Measurements from ENCODE around the gene XRRA1.
"Not testable (repeated sequence)": the region's sequence is repeated elsewhere in the genome, so short reads cannot be mapped to it uniquely, and the experiment has no call there.

The XRRA1 gene

GRCh38 chr11:74905326-74905725 is 43.6 kb downstream of the XRRA1 start:
- ATAC-seq (ENCODE audit: low read depth) = no peak
- Mint-ChIP-seq H3K36me3 (peaks cover 53% of the 10 kb centered on the region), H3K9me3 (peaks cover 9% of the 10 kb centered on the region), H3K27ac (no peak overlapping the region), H3K4me1 (peaks cover 8% of the 10 kb centered on the region), H3K4me3 (no peak overlapping the region), H3K27me3 (no peaks in the 10 kb centered on the region)
- no peak for DNase-seq (ENCODE audit: low spot score in 2 of 2)

- Mint-ChIP-seq H3K4me3 (no peak overlapping the region), H3K36me3 (peaks cover 59% of the 10 kb centered on the region), H3K9me3 (peaks cover 20% of the 10 kb centered on the region), H3K4me1 (peaks cover 3% of the 10 kb centered on the region), H3K27me3 (no peaks in the 10 kb centered on the region), H3K27ac (no peak overlapping the region)
- ATAC-seq (ENCODE audit: low read depth) (no peak), DNase-seq (ENCODE audit: low spot score in 2 of 2) (no peak)
These were observed 46.5 kb downstream of the XRRA1 start for GRCh38 chr11:74902342-74902741.

DNA sequence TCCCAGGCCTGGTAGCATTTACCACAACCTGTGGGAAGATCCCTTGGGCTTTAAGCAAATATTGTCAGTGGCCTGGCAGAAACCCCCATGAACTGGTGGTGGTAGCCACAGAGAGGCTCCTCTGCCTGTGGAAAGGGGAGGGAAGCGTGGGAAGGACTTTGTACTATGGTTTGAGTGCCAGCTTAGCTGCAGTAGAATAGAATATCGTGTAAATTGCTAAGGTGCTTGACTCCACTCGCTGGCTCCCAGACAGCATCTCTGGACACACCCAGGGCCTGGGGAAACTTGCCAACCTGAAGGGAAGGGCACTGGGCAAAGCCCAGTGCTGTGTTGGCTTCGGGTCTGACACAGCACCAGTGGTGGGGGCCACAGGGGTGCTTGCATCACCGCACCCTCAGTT is 52.6 kb downstream of the XRRA1 start:
- peaks cover 20% of the 10 kb centered on the region for H3K9me3 Mint-ChIP-seq
- peaks cover 12% of the 10 kb centered on the region for H3K4me1 Mint-ChIP-seq
- no peak for DNase-seq (ENCODE audit: low spot score in 2 of 2)
- H3K36me3 Mint-ChIP-seq = peaks cover 58% of the 10 kb centered on the region
- no peak overlapping the region for H3K27ac Mint-ChIP-seq
- ATAC-seq (ENCODE audit: low read depth) = no peak
- H3K27me3 Mint-ChIP-seq = no peaks in the 10 kb centered on the region
- H3K4me3 Mint-ChIP-seq = no peak overlapping the region

- no peaks in the 10 kb centered on the region for H3K27me3 Mint-ChIP-seq
- ATAC-seq (ENCODE audit: low read depth) (no peak), DNase-seq (ENCODE audit: low spot score in 2 of 2) (no peak)
- no peak overlapping the region for H3K27ac Mint-ChIP-seq
- H3K9me3 Mint-ChIP-seq = peaks cover 20% of the 10 kb centered on the region
- H3K36me3 Mint-ChIP-seq = peaks cover 52% of the 10 kb centered on the region
- H3K4me1 Mint-ChIP-seq = peaks cover 13% of the 10 kb centered on the region
- no peak overlapping the region for H3K4me3 Mint-ChIP-seq
These were observed 53.4 kb downstream of the XRRA1 start for GRCh38 chr11:74895340-74896116.

- not testable (repeated sequence) for H3K27ac Mint-ChIP-seq; H3K4me3 Mint-ChIP-seq; H3K27me3 Mint-ChIP-seq; DNase-seq (ENCODE audit: low spot score in 2 of 2); ATAC-seq (ENCODE audit: low read depth)
- H3K36me3 Mint-ChIP-seq = peaks cover 58% of the 10 kb centered on the region
- peaks cover 16% of the 10 kb centered on the region for H3K4me1 Mint-ChIP-seq
- H3K9me3 Mint-ChIP-seq = peaks cover 19% of the 10 kb centered on the region
These were observed 55.9 kb downstream of the XRRA1 start for GRCh38 chr11:74893015-74893414.

DNA sequence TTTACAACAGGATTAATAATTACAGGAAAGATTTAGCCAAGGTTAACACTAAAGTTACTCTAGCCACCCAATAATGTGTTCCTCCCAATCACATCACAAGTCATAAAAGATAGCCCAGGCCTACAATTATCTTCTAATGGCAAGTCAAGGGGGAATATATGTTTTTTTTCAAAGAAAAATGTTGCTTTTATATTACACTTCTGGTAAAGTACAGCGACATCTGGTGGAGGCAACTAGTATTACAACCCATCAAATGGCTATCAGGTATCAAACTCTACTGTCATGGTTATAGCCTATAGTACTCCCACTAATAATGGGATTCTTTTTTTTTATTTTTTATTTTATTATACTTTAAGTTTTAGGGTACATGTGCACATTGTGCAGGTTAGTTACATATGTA is 71.8 kb downstream of the XRRA1 start:
- DNase-seq (ENCODE audit: low spot score in 2 of 2) (no peak), ATAC-seq (ENCODE audit: low read depth) (no peak)
- Mint-ChIP-seq H3K27me3 (no peaks in the 10 kb centered on the region), H3K4me1 (no peaks in the 10 kb centered on the region), H3K27ac (no peak overlapping the region), H3K9me3 (peaks cover 1% of the 10 kb centered on the region), H3K4me3 (no peak overlapping the region), H3K36me3 (peaks cover 42% of the 10 kb centered on the region)

DNA sequence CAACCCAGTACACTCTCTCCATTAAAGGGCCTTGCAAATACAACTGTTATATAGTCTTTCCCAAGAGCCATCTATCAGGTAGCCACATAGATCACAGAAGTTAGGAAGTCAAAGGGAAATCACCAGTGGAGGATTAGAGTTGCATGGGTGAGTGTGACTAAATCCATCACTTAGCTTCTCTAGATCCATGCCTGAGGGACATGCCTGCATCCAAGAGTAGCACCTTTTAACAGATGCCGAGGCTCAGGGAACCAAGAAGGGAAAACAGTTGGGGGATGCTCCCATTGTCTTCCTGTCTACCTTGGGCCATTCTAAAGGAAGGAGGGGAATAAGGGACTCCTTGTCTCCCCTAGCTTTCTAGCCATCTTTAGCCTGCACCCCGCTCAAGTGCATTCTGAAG is 77.9 kb downstream of the XRRA1 start:
- DNase-seq (ENCODE audit: low spot score in 2 of 2) (no peak), ATAC-seq (ENCODE audit: low read depth) (no peak)
- no peak overlapping the region for H3K27ac Mint-ChIP-seq
- peaks cover 78% of the 10 kb centered on the region for H3K36me3 Mint-ChIP-seq
- H3K4me3 Mint-ChIP-seq = no peak overlapping the region
- H3K27me3 Mint-ChIP-seq = no peaks in the 10 kb centered on the region
- peaks cover 31% of the 10 kb centered on the region for H3K9me3 Mint-ChIP-seq
- no peaks in the 10 kb centered on the region for H3K4me1 Mint-ChIP-seq

- DNase-seq (ENCODE audit: low spot score in 2 of 2) (no peak), ATAC-seq (ENCODE audit: low read depth) (no peak)
- Mint-ChIP-seq H3K4me1 (no peaks in the 10 kb centered on the region), H3K27me3 (no peaks in the 10 kb centered on the region), H3K36me3 (peaks cover 77% of the 10 kb centered on the region), H3K27ac (no peak overlapping the region), H3K4me3 (no peak overlapping the region), H3K9me3 (peaks cover 31% of the 10 kb centered on the region)
These were observed 78.4 kb downstream of the XRRA1 start for GRCh38 chr11:74870485-74870884.

DNA sequence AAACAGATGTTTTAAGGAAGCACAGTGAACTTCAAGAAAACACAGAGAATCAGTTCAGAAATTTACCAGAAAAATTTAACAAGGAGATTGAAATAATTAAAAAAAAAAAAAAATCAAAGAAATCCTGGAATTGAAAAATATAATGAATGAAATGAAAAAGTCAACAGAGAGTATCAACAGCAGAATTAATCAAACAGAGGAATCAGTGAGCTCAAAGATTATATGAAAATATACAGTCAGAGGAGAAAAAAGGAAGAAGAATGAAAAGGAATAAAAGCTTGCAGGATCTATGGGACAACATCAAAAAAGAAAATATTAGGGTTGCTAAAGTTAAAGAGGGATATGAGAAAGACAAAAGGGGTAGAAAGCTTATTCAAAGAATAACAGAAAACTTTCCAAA is 82.3 kb downstream of the XRRA1 start:
- peaks cover 82% of the 10 kb centered on the region for H3K36me3 Mint-ChIP-seq
- no peak for DNase-seq (ENCODE audit: low spot score in 2 of 2)
- H3K4me3 Mint-ChIP-seq = no peak overlapping the region
- no peaks in the 10 kb centered on the region for H3K4me1 Mint-ChIP-seq
- H3K9me3 Mint-ChIP-seq = peaks cover 31% of the 10 kb centered on the region
- no peak for ATAC-seq (ENCODE audit: low read depth)
- no peak overlapping the region for H3K27ac Mint-ChIP-seq
- H3K27me3 Mint-ChIP-seq = no peaks in the 10 kb centered on the region

DNA sequence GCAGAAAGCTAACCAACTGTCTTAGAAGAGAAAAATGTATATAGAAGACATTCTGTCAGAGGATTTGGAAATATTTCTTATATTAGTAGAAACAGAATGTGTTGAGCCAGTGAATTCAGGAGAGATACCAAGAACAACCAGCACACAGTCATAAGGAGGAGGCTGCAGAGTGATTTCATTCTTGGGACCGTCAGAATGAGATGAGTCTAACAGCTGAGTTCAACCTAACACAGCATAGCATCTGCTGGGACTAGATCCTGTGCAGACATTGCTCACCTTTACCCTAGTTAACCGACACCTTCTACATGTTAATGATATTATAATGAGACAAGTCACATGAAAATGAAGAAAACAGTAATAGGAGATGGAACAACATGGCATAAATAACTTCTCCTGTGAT is 85.5 kb downstream of the XRRA1 start:
- H3K36me3 Mint-ChIP-seq = peaks cover 83% of the 10 kb centered on the region
- no peaks in the 10 kb centered on the region for H3K27me3 Mint-ChIP-seq
- no peaks in the 10 kb centered on the region for H3K4me1 Mint-ChIP-seq
- H3K9me3 Mint-ChIP-seq = peaks cover 16% of the 10 kb centered on the region
- DNase-seq (ENCODE audit: low spot score in 2 of 2) (no peak), ATAC-seq (ENCODE audit: low read depth) (no peak)
- H3K27ac Mint-ChIP-seq = no peak overlapping the region
- H3K4me3 Mint-ChIP-seq = no peak overlapping the region

- Mint-ChIP-seq H3K9me3 (peaks cover 7% of the 10 kb centered on the region), H3K4me3 (no peak overlapping the region), H3K27me3 (no peaks in the 10 kb centered on the region), H3K4me1 (no peaks in the 10 kb centered on the region), H3K27ac (no peak overlapping the region), H3K36me3 (peaks cover 74% of the 10 kb centered on the region)
- no peak for ATAC-seq (ENCODE audit: low read depth)
- no peak for DNase-seq (ENCODE audit: low spot score in 2 of 2)
These were observed 88.1 kb downstream of the XRRA1 start for GRCh38 chr11:74860743-74861142.

- peaks cover 7% of the 10 kb centered on the region for H3K4me1 Mint-ChIP-seq
- no peaks in the 10 kb centered on the region for H3K27me3 Mint-ChIP-seq
- H3K4me3 Mint-ChIP-seq = no peak overlapping the region
- ATAC-seq (ENCODE audit: low read depth) = no peak
- no peak for DNase-seq (ENCODE audit: low spot score in 2 of 2)
- H3K36me3 Mint-ChIP-seq = peaks cover 43% of the 10 kb centered on the region
- peak overlapping the region; percentile 72 for H3K27ac Mint-ChIP-seq
- no peaks in the 10 kb centered on the region for H3K9me3 Mint-ChIP-seq
These were observed 95.7 kb downstream of the XRRA1 start for GRCh38 chr11:74853223-74853622.

DNA sequence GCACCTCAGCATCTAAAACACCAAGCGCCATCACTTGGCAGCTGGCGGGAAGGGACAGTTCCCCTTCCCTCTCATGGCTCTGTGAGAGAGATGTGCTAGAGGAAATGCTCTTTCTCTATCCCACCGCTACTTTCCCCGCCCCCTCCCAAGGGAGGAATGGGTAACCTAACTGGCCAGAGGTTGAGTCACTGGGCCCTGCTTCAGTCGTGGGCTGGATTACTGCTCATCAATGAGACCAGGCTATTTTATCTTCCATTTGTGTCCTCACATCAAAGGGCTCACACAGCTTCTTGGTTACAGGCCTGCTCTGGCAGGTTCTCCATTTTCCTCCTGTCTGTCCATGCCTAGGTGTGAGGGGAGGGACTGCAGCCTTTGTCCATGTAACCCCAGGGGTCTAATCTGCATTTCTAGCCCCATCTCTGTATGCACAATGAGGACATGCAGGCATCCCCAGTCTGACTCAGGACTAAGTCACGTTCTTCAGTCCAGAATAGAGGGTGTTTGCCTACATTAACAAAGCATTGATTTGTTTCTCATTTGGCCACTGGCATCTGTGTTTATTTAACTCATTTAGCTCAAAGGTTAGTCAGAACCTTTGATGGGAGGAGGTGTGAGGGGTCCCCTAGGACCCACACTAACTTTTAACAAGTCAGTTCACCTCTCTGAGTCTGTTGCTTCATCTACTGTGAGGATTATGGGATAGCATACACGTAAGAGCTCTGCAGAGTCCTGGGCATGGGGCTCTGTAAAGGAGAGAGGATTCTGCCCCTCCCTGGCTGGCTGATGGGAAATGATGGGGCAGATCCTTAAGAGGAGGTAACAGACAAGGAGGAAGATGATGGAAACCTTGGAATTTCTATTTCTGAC is 99.1 kb downstream of the XRRA1 start:
- Mint-ChIP-seq H3K36me3 (peaks cover 47% of the 10 kb centered on the region), H3K4me1 (peaks cover 19% of the 10 kb centered on the region), H3K27ac (no peak overlapping the region), H3K4me3 (no peak overlapping the region), H3K27me3 (no peaks in the 10 kb centered on the region), H3K9me3 (no peaks in the 10 kb centered on the region)
- ATAC-seq (ENCODE audit: low read depth) (no peak), DNase-seq (ENCODE audit: low spot score in 2 of 2) (no peak)

GRCh38 chr11:74847895-74848294 is 101.0 kb downstream of the XRRA1 start:
- H3K27ac Mint-ChIP-seq = no peak overlapping the region
- H3K9me3 Mint-ChIP-seq = no peaks in the 10 kb centered on the region
- H3K4me1 Mint-ChIP-seq = peaks cover 19% of the 10 kb centered on the region
- H3K27me3 Mint-ChIP-seq = no peaks in the 10 kb centered on the region
- H3K4me3 Mint-ChIP-seq = no peak overlapping the region
- ATAC-seq (ENCODE audit: low read depth) = no peak
- peaks cover 44% of the 10 kb centered on the region for H3K36me3 Mint-ChIP-seq
- DNase-seq (ENCODE audit: low spot score in 2 of 2) = no peak
